Panc1 (cell line): ENCODE measurements around the gene SAMD14. TPM values are rescaled to one million over a fixed set of nuclear protein-coding genes. Genes with fewer than 3 reads are reported as not detected.

ENCODE experiments used
- ATAC-seq: fragments of 200-7000 bp; cut with Tn5 transposase; 2 replicates; pipeline ENCODE4 v1.9.1; 2020; ENCODE audit warnings: mild to moderate bottlenecking, moderate library complexity
- BruUV-seq: library from RNA; stranded (reverse); fragments of 400-500 nt; replicated peaks from 2 replicates; lab custom pipeline; 2021; lab: Mats Ljungman, UMichigan
- CTCF ChIA-PET: fragments of 300-600 bp; sonication (Branson Sonifier 250); formaldehyde crosslinking; loops from one replicate; lab custom pipeline; 2022; ENCODE audit warnings: antibody characterized with exemption; lab: Charles Lee
- POLR2A ChIA-PET: fragments of 300-600 bp; sonication (Branson Sonifier 250); formaldehyde crosslinking; loops from one replicate; lab custom pipeline; 2022; ENCODE audit warnings: antibody characterized with exemption; lab: Charles Lee
- DNase-seq: peaks from one replicate; pipeline ENCODE4 v3.0.0-alpha.2; 2010; ENCODE audit warnings: low read depth, low spot score
- H3K27ac ChIP-seq: 2 replicates; pipeline ENCODE4 v1.5.1; 2011; ENCODE audit warnings: mild to moderate bottlenecking, low read length, inconsistent platforms
- H3K27me3 ChIP-seq: fragments of 200-500 bp; sonication (Bioruptor generic); 2 replicates; pipeline ENCODE4 v1.6.0; 2014; ENCODE audit warnings: low read length, inconsistent platforms; ENCODE audit not compliant: control insufficient read depth, insufficient read depth
- H3K36me3 ChIP-seq: fragments of 200-500 bp; sonication (Bioruptor generic); 2 replicates; pipeline ENCODE4 v1.5.1; 2014; ENCODE audit warnings: inconsistent platforms, mild to moderate bottlenecking, low read length, moderate library complexity; ENCODE audit not compliant: control insufficient read depth, insufficient read depth
- H3K4me1 ChIP-seq: 2 replicates; pipeline ENCODE4 v1.5.1; 2011; ENCODE audit warnings: inconsistent platforms, mild to moderate bottlenecking, low read length, moderate library complexity; ENCODE audit not compliant: control insufficient read depth, insufficient read depth
- H3K4me3 ChIP-seq, 2 experiments: 2 replicates each; pipeline ENCODE4 v1.5.1; 2011 to 2012; ENCODE audit warnings: low read depth in 2 of 2, low read length in 2 of 2, mild to moderate bottlenecking in 2 of 2, inconsistent platforms in 1 of 2, moderate library complexity in 1 of 2
- H3K9me3 ChIP-seq: fragments of 200-500 bp; sonication (Bioruptor generic); 2 replicates; pipeline ENCODE4 v1.5.1; 2014; ENCODE audit warnings: low read depth, mild to moderate bottlenecking, inconsistent platforms, low read length, moderate library complexity; ENCODE audit not compliant: control insufficient read depth, insufficient read depth
- POLR2AphosphoS5 ChIP-seq: IDR thresholded peaks from 2 replicates; pipeline ENCODE4 v1.6.1; 2012; ENCODE audit warnings: mild to moderate bottlenecking, low read depth, low read length, moderate library complexity
- SIN3A ChIP-seq: IDR thresholded peaks from 2 replicates; pipeline ENCODE4 v1.6.1; 2012; ENCODE audit warnings: low read depth, mild to moderate bottlenecking, low read length, moderate library complexity, borderline replicate concordance; ENCODE audit not compliant: insufficient read depth
- TCF7L2 ChIP-seq: IDR thresholded peaks from 2 replicates; pipeline ENCODE4 v1.6.1; 2011; ENCODE audit warnings: mild to moderate bottlenecking, low read depth, low read length, inconsistent platforms
- in situ Hi-C: cut with HindIII; loops from 2 replicates; pipeline ENCODE4 v1.10.0; 2016; ENCODE audit warnings: low sequenced_read_pairs, low pct_unique_long_range_greater_than_20kb
- intact Hi-C: fragments of 100-400 bp; cut with micrococcal nuclease; formaldehyde crosslinking; loops from one replicate; pipeline ENCODE4 v1.10.0; 2022; ENCODE audit not compliant: unreplicated experiment
- total RNA-seq: library from RNA; stranded (reverse); gene quantifications from one replicate; pipeline ENCODE4 v1.2.1, GENCODE V29; 2021; ENCODE audit not compliant: unreplicated experiment
- TF ChIP-seq, protein P1 (sequence below): fragments of 450-650 bp; IDR thresholded peaks from 2 replicates; pipeline ENCODE4 v1.5.1; 2017; ENCODE audit warnings: mild to moderate bottlenecking
- TF ChIP-seq, protein P2 (sequence below), 2 experiments: IDR thresholded peaks; 2 replicates each; pipeline ENCODE4 v1.6.1; 2011 to 2012; ENCODE audit warnings: low read depth in 2 of 2, control low read depth in 1 of 2, low read length in 1 of 2, mild to moderate bottlenecking in 1 of 2, moderate library complexity in 1 of 2; ENCODE audit not compliant: insufficient read depth in 1 of 2

SAMD14 gene
- total RNA-seq, 1 experiment from 2014 or later: 6.9 TPM

DNA sequence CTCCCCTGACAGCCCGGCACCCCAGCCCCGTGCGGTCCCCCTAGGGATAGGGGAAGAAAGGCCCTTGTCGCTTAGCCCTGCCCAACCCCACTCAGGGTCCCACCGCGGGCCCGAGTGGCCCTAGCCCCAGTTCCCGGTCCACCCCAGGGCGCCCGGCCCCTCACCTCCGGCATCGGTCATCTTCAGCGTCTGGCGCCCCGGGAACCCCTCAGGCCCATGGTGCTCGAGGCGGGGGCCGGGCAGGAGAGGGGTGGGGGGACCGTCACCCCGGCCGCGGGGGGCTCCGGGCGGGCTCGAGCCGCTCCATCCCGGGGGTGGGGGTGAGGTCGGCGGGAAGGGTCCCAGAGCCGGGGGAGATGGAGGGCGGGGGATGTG is 620 bp downstream of the SAMD14 start:
- BruUV-seq: no TSS peak
- CTCF ChIA-PET: interaction anchor here (1.5 kb wide), 1 partner anchor 35 kb away, joined by 9 read pairs; no protein-coding TSS in a partner anchor
- Histone ChIP-seq H3K27ac (no peak overlapping the region), H3K9me3 (no peaks in the 10 kb centered on the region), H3K36me3 (no peaks in the 10 kb centered on the region), H3K4me1 (peaks cover 23% of the 10 kb centered on the region), H3K27me3 (no peaks in the 10 kb centered on the region), H3K4me3 (peak overlapping the region; percentile 45)
- POLR2A ChIA-PET: no interaction called here
- ATAC-seq (peak; percentile 9), DNase-seq (no peak)
- in situ Hi-C loops (no loop called here), intact Hi-C loops (no loop called here)
- TF ChIP-seq, protein P1, sequence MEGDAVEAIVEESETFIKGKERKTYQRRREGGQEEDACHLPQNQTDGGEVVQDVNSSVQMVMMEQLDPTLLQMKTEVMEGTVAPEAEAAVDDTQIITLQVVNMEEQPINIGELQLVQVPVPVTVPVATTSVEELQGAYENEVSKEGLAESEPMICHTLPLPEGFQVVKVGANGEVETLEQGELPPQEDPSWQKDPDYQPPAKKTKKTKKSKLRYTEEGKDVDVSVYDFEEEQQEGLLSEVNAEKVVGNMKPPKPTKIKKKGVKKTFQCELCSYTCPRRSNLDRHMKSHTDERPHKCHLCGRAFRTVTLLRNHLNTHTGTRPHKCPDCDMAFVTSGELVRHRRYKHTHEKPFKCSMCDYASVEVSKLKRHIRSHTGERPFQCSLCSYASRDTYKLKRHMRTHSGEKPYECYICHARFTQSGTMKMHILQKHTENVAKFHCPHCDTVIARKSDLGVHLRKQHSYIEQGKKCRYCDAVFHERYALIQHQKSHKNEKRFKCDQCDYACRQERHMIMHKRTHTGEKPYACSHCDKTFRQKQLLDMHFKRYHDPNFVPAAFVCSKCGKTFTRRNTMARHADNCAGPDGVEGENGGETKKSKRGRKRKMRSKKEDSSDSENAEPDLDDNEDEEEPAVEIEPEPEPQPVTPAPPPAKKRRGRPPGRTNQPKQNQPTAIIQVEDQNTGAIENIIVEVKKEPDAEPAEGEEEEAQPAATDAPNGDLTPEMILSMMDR: no peak
- TF ChIP-seq, protein P2, sequence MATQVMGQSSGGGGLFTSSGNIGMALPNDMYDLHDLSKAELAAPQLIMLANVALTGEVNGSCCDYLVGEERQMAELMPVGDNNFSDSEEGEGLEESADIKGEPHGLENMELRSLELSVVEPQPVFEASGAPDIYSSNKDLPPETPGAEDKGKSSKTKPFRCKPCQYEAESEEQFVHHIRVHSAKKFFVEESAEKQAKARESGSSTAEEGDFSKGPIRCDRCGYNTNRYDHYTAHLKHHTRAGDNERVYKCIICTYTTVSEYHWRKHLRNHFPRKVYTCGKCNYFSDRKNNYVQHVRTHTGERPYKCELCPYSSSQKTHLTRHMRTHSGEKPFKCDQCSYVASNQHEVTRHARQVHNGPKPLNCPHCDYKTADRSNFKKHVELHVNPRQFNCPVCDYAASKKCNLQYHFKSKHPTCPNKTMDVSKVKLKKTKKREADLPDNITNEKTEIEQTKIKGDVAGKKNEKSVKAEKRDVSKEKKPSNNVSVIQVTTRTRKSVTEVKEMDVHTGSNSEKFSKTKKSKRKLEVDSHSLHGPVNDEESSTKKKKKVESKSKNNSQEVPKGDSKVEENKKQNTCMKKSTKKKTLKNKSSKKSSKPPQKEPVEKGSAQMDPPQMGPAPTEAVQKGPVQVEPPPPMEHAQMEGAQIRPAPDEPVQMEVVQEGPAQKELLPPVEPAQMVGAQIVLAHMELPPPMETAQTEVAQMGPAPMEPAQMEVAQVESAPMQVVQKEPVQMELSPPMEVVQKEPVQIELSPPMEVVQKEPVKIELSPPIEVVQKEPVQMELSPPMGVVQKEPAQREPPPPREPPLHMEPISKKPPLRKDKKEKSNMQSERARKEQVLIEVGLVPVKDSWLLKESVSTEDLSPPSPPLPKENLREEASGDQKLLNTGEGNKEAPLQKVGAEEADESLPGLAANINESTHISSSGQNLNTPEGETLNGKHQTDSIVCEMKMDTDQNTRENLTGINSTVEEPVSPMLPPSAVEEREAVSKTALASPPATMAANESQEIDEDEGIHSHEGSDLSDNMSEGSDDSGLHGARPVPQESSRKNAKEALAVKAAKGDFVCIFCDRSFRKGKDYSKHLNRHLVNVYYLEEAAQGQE (IDR thresholded peaks at IDR 0.05; ENCODE audit: insufficient read depth in 1 of 2, low read depth in 2 of 2, low read length in 1 of 2): no peak
- TF ChIP-seq POLR2AphosphoS5 (no peak), TCF7L2 (no peak), SIN3A (no peak)

DNA sequence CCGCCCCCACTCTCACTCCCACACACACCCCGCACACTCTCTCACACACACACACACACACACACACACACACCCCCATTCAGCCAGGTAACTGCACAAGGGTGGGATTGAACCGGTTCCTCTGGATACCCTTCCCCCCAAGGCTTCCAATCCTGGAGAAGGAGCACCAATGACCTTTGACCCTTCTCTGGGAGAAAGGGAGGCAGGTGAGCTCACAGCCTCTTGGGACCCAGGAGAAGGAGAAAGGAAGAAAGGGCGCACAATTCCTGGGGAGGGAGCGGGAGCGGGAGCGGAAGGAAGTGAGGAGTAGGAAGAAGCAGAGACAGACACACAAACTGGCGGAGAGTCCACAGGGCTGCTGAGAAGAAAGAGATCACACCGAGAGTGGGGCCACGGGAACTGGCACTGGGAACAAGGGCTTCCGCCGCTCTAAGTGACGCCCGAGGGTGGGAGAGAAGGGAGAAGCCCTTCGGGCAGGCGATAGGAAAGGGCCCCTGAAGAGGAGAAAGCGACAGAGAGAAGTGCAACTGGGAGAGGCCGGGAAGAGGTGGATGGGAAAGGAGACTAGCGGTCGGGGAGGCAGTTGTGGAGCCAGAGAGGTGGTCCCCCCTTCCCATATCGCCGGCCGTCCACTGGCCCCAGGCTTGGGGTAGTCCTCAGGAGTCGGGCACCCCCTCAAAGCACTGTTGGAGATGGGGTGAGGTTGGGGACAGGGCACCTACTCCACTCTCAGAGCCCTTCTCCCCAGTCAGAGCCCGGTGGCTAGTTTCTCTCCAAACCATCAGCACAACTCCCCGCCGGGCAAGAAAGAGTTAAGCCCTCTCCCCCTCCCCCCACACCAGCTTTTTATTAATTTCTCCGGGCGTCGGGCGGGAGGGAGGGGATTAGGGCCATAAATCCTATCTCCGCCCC is 1.3 kb downstream of the SAMD14 start:
- intact Hi-C loops (no loop called here), in situ Hi-C loops (no loop called here)
- ChIA-PET CTCF (no interaction called here), POLR2A (interaction anchor here (0.7 kb wide), 1 partner anchor 236 kb away, joined by 5 read pairs; no protein-coding TSS in a partner anchor)
- TF ChIP-seq, protein P2 (IDR thresholded peaks at IDR 0.05; ENCODE audit: insufficient read depth in 1 of 2, low read depth in 2 of 2, low read length in 1 of 2): no peak
- TF ChIP-seq POLR2AphosphoS5 (no peak), SIN3A (no peak), TCF7L2 (no peak)
- TF ChIP-seq, protein P1: no peak
- Histone ChIP-seq H3K36me3 (no peaks in the 10 kb centered on the region), H3K27ac (0 out of 2 replicates have a peak overlapping the region, but pooled peaks have one; percentile 25), H3K27me3 (no peaks in the 10 kb centered on the region), H3K4me3 (peak overlapping the region; percentile 45), H3K4me1 (peaks cover 22% of the 10 kb centered on the region), H3K9me3 (no peaks in the 10 kb centered on the region)
- no TSS peak for BruUV-seq
- DNase-seq (no peak), ATAC-seq (no peak)
